HepG2 (cell line): ENCODE measurements around the gene VAC14. TPM values are rescaled to one million over a fixed set of nuclear protein-coding genes. Genes with fewer than 3 reads are reported as not detected.

ENCODE experiments used
- BHLHE40 ChIP-seq: IDR thresholded peaks from 2 replicates; pipeline ENCODE4 v1.6.1; 2011; ENCODE audit warnings: low read length, improper control_type of control experiment
- CENPX ChIP-seq: sonication (generic); formaldehyde crosslinking; IDR thresholded peaks from 2 replicates; pipeline ENCODE4 v1.9.0; 2021; ENCODE audit warnings: mild to moderate bottlenecking, missing genetic modification reagents, moderate library complexity
- DRAP1 ChIP-seq: IDR thresholded peaks from 2 replicates; pipeline ENCODE4 v1.6.1; 2016; ENCODE audit warnings: missing genetic modification reagents, missing compliant biosample characterization
- GTF2F1 ChIP-seq: fragments of 150-350 bp; IDR thresholded peaks from 2 replicates; pipeline ENCODE4 v1.6.1; 2014; ENCODE audit warnings: low read length
- IRX3 ChIP-seq: sonication (generic); formaldehyde crosslinking; IDR thresholded peaks from 2 replicates; pipeline ENCODE4 v1.8.1; 2023; ENCODE audit warnings: mild to moderate bottlenecking, low read depth, missing genetic modification reagents, borderline replicate concordance
- JUNB ChIP-seq: sonication (generic); formaldehyde crosslinking; IDR thresholded peaks from 2 replicates; pipeline ENCODE4 v1.8.0; 2022; ENCODE audit warnings: missing genetic modification reagents, mild to moderate bottlenecking, borderline replicate concordance
- KAT2B ChIP-seq: fragments of 150-350 bp; IDR thresholded peaks from 2 replicates; pipeline ENCODE4 v1.6.1; 2014; ENCODE audit warnings: low read depth, low read length, borderline replicate concordance
- MTA3 ChIP-seq: sonication (generic); formaldehyde crosslinking; IDR thresholded peaks from 2 replicates; pipeline ENCODE4 v1.4.0; 2020; ENCODE audit warnings: missing genetic modification reagents
- MTF2 ChIP-seq: sonication (generic); formaldehyde crosslinking; IDR thresholded peaks from 2 replicates; pipeline ENCODE4 v1.5.0; 2020; ENCODE audit warnings: missing genetic modification reagents, borderline replicate concordance
- SIX1 ChIP-seq: sonication (generic); formaldehyde crosslinking; IDR thresholded peaks from 2 replicates; pipeline ENCODE4 v1.4.0; 2020; ENCODE audit warnings: missing genetic modification reagents, borderline replicate concordance
- SMARCE1 ChIP-seq: fragments of 450-650 bp; IDR thresholded peaks from 2 replicates; pipeline ENCODE4 v1.6.1; 2017; ENCODE audit warnings: borderline replicate concordance
- TEF ChIP-seq: sonication (generic); formaldehyde crosslinking; IDR thresholded peaks from 2 replicates; pipeline ENCODE4 v1.5.0; 2020; ENCODE audit warnings: missing genetic modification reagents
- ZBTB1 ChIP-seq: sonication (generic); formaldehyde crosslinking; IDR thresholded peaks from 2 replicates; pipeline ENCODE4 v1.4.0; 2020; ENCODE audit warnings: missing genetic modification reagents, borderline replicate concordance
- ZNF362 ChIP-seq: sonication (generic); formaldehyde crosslinking; IDR thresholded peaks from 2 replicates; pipeline ENCODE4 v1.4.0; 2020; ENCODE audit warnings: missing genetic modification reagents, mild to moderate bottlenecking, borderline replicate concordance
- ZNF383 ChIP-seq: sonication (generic); formaldehyde crosslinking; IDR thresholded peaks from 2 replicates; pipeline ENCODE4 v1.4.0; 2020; ENCODE audit warnings: missing genetic modification reagents, mild to moderate bottlenecking, borderline replicate concordance
- ZNF543 ChIP-seq: sonication (generic); formaldehyde crosslinking; IDR thresholded peaks from 2 replicates; pipeline ENCODE4 v1.4.0; 2020; ENCODE audit warnings: mild to moderate bottlenecking, missing genetic modification reagents
- ZNF644 ChIP-seq: IDR thresholded peaks from 2 replicates; pipeline ENCODE4 v1.6.1; 2016; ENCODE audit warnings: low read depth
- ZNF781 ChIP-seq: sonication (generic); formaldehyde crosslinking; IDR thresholded peaks from 2 replicates; pipeline ENCODE4 v1.5.1; 2020; ENCODE audit warnings: borderline replicate concordance, mild to moderate bottlenecking, missing genetic modification reagents; ENCODE audit errors: not compliant biosample characterization
- ZNF792 ChIP-seq: IDR thresholded peaks from 2 replicates; pipeline ENCODE4 v1.6.1; 2016
- polyA plus RNA-seq, 8 experiments: library from polyadenylated mRNA; depleted of rRNA in 3 of 8; stranded (reverse) in 7 of 8; unstranded in 1 of 8; fragments of >200 nt; fragmentation: Illumina TruSeq in 4 of 8; extraction: Trizol in 4 of 8; gene quantifications; 2 replicates each; pipeline versions ENCODE4 v1.2.1 to v1.2.3, GENCODE V29; 2011 to 2016; ENCODE audit warnings: low read depth in 4 of 8, missing spikeins in 1 of 8, mixed read lengths in 1 of 8; ENCODE audit not compliant: insufficient read depth in 1 of 8
- total RNA-seq, 5 experiments: library from RNA; depleted of rRNA; stranded (reverse); fragments of >200 nt; fragmentation: Illumina TruSeq; extraction: Trizol; gene quantifications; 2 replicates each; pipeline ENCODE4 v1.2.3, GENCODE V29; 2016; ENCODE audit warnings: low read depth in 1 of 5
- TF ChIP-seq, protein P1 (sequence below): sonication (generic); formaldehyde crosslinking; IDR thresholded peaks from 2 replicates; pipeline ENCODE4 v1.4.0; 2020; ENCODE audit warnings: missing genetic modification reagents
- TF ChIP-seq, protein P2 (sequence below): sonication (generic); formaldehyde crosslinking; IDR thresholded peaks from 2 replicates; pipeline ENCODE4 v1.4.0; 2020; ENCODE audit warnings: missing genetic modification reagents, borderline replicate concordance
- TF ChIP-seq, protein P3 (sequence below): sonication (generic); formaldehyde crosslinking; conservative IDR thresholded peaks from 2 replicates; pipeline ENCODE4 v1.4.0; 2020; ENCODE audit warnings: missing genetic modification reagents

The VAC14 gene
- total and polyA plus RNA-seq, 2 of the 13 experiments (the other 11 are each of a cell fraction or from before 2014, with no cell fraction given) = 23.5 to 24.6 TPM

DNA sequence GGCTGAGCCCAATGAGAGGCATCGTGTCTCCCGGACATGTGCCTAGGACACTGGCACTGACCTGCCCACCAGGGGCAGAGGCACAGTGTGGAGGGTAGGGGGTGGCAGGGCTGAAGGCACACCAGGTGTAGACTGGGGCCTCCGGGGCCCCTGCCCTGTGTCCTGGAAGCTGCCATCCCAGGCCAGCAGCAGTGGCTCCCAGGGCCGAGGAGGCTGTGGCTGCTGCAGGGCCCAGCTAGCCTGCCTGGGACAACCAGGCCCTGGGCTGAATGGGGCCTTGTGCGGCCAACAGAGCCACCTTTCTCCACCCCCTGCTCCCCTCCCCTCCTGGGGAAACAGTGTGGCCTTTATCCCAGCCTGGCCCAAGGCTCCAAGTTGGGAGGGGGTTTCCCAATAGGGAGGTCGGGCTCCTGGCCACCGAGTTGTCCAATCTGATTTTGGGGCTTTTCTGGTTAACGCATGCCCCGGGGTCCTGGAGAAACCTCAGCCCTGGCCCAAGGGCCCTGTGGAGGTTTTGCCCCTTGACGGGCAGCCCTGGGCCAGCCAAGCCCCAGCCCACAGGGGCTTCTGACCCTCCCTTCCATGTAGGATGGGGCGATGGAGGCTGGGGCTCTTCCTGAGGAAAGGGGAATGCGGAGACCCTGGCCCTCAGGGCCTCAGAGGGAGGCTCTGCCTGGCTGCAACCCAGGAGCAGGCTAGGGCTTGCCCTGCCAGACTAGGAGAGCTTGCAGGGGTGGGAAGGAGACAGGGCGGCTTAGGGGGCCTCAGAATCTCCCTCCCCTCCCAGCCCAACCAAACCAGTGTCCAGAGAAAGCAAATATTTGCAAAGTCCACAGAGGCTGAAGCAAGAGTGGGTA lies 119.3 kb downstream of the VAC14 start (continued):
- TF ChIP-seq ZNF781 (CRISPR knock-in tag) = no peak
- peak; percentile 34; the same call in 1 of the 2 replicates for TF ChIP-seq ZNF792 (CRISPR knock-in tag)
- no peak for TF ChIP-seq JUNB (CRISPR knock-in tag)
- TF ChIP-seq, protein P1, sequence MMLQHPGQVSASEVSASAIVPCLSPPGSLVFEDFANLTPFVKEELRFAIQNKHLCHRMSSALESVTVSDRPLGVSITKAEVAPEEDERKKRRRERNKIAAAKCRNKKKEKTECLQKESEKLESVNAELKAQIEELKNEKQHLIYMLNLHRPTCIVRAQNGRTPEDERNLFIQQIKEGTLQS (CRISPR knock-in tag) = no peak
- TF ChIP-seq, protein P2, sequence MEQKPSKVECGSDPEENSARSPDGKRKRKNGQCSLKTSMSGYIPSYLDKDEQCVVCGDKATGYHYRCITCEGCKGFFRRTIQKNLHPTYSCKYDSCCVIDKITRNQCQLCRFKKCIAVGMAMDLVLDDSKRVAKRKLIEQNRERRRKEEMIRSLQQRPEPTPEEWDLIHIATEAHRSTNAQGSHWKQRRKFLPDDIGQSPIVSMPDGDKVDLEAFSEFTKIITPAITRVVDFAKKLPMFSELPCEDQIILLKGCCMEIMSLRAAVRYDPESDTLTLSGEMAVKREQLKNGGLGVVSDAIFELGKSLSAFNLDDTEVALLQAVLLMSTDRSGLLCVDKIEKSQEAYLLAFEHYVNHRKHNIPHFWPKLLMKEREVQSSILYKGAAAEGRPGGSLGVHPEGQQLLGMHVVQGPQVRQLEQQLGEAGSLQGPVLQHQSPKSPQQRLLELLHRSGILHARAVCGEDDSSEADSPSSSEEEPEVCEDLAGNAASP (CRISPR knock-in tag) = peak; percentile 45; the same call in 1 of the 2 replicates
- TF ChIP-seq MTF2 = no peak
- 0 out of 2 replicates have a peak, but pooled peaks have one; percentile 27 for TF ChIP-seq SIX1 (CRISPR knock-in tag)
- TF ChIP-seq ZBTB1 (CRISPR knock-in tag) = 0 out of 2 replicates have a peak, but pooled peaks have one; percentile 14
- TF ChIP-seq MTA3 = no peak
- TF ChIP-seq KAT2B = no peak
- TF ChIP-seq SMARCE1 = no peak
- no peak for TF ChIP-seq TEF
- no peak for TF ChIP-seq BHLHE40
- TF ChIP-seq ZNF362 (CRISPR knock-in tag) = 0 out of 2 replicates have a peak, but pooled peaks have one; percentile 28
- no peak for TF ChIP-seq ZNF644 (CRISPR knock-in tag)
- TF ChIP-seq CENPX (CRISPR knock-in tag) = no peak
- TF ChIP-seq IRX3 (CRISPR knock-in tag) = peak; percentile 74; the same call in 1 of the 2 replicates
- TF ChIP-seq ZNF383 (CRISPR knock-in tag) = no peak
- no peak; the same call in none of the 2 replicates for TF ChIP-seq DRAP1 (CRISPR knock-in tag)
- TF ChIP-seq ZNF543 (CRISPR knock-in tag) = no peak
- no peak for TF ChIP-seq GTF2F1
- TF ChIP-seq, protein P3, sequence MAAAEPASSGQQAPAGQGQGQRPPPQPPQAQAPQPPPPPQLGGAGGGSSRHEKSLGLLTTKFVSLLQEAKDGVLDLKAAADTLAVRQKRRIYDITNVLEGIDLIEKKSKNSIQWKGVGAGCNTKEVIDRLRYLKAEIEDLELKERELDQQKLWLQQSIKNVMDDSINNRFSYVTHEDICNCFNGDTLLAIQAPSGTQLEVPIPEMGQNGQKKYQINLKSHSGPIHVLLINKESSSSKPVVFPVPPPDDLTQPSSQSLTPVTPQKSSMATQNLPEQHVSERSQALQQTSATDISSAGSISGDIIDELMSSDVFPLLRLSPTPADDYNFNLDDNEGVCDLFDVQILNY = no peak
